NCI-H1417 (cell line): ENCODE data around the gene MIAT.
"Not testable (repeated sequence)": the region's sequence is repeated elsewhere in the genome, so short reads cannot be mapped to it uniquely, and the experiment has no call there.

Source experiments
- DNase-seq, 3 experiments: peaks; one replicate each; lab custom pipeline; 2025; lab: John Stamatoyannopoulos, UW

Gene MIAT

GRCh38 chr22:26656891-26657851 is at the start of gene MIAT:
TSS of gene MIAT (plus strand) at chr22:26657588.
- DNase-seq = peak; percentile 33 to 85 (median 73)

- DNase-seq = no peak
Measured at GRCh38 chr22:26608129-26608528, 49.3 kb upstream of the MIAT start.

DNA sequence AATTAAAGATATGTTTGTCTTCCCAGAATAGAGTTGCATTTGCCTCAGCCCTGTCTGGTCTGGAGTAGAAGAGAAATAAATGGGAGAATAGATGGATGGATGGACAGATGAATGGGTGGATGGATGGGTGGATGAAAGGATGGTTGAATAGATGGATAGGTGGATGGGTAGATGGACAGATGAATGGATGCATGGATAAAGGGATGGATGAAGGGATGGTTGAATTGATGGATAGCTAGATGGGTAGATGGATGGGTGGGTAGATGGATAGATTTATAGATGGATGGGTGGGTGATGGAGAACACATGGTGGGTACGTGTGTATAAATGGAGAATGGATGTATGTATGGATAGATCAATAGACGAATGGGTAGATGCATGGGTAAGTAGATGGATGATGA is 48.1 kb upstream of the MIAT start:
- no peak for DNase-seq

DNA sequence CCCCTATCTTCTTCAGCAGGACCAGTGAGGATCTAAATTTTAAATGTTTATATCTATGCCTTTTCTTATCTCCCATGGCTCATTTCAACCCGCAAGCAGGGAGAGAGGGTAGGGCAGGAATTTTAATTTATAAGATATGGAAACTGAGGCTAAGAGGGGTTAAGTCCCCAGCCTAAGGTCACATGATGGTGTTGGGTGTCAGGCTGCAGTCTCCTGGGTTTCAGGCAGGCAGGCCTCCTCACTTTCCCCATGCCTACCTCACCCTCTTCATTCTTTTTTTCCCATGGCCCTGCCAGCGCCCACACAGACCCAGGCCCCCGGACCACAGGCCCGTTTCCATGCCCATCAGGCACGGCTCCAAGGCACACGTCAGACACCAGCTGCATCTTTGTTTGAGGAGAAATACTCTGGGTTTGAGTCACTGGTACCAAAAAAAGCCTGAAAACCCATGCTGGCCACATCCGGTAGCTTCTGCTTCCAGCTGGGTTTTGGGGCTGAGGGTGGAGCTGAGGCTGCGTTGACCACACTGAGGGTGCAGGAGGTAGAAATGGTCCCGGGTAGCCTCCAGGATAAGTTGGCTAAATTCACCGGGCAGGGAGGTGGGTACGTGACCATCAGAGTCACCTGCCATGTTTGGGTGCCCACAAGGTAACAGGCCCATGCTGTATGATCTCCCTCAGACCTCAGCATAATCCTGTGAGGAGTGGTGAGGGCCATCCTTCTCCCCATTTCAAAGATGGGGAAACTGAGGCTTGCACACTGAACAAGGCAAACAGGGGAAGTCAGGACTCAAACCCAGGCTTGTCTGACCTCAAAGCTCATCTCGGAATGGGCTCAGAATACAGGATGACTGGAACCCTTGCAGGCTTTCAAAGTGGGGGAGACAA is 47.1 kb upstream of the MIAT start:
- no peak for DNase-seq

GRCh38 chr22:26610996-26611395 is 46.4 kb upstream of the MIAT start:
- DNase-seq = no peak

- DNase-seq = no peak
Measured at GRCh38 chr22:26612652-26613051, 44.7 kb upstream of the MIAT start.

DNA sequence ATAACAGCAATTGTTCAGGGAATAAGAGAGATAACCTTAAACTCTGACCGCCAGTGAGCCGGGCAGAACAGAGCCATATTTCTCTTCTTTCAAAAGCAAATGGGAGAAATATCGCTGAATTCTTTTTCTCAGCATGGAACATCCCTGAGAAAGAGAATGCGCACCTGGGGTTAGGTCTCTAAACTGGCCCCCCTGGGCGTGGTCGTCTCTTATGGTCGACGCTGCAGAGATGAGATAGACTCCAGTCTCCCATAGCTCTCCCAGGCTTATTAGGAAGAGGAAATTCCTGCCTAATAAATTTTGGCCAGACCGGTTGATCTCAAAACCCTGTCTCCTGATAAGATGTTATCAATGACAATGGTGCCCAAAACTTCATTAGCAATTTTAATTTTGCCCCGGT is 43.6 kb upstream of the MIAT start:
- DNase-seq = not testable (repeated sequence)

DNA sequence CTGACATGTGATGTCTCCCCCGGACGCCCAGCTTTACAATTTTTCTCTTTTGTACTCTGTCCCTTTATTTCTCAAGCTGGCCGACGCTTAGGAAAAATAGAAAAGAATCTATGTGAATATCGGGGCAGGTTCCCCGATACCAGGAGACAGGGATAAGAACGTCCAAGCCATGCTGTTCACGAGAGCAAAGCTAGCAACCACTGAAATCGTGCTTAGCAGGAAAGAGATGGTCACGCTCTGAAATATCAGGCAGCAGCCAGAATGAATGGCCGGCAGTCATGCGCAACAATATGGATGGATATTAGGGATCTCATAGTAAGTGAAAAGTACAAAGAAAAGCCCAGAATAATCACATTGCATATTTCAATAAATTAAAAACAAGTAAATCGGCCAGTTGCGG is 43.1 kb upstream of the MIAT start:
- no peak for DNase-seq

- DNase-seq = no peak
Measured at GRCh38 chr22:26615149-26615548, 42.2 kb upstream of the MIAT start.

DNA sequence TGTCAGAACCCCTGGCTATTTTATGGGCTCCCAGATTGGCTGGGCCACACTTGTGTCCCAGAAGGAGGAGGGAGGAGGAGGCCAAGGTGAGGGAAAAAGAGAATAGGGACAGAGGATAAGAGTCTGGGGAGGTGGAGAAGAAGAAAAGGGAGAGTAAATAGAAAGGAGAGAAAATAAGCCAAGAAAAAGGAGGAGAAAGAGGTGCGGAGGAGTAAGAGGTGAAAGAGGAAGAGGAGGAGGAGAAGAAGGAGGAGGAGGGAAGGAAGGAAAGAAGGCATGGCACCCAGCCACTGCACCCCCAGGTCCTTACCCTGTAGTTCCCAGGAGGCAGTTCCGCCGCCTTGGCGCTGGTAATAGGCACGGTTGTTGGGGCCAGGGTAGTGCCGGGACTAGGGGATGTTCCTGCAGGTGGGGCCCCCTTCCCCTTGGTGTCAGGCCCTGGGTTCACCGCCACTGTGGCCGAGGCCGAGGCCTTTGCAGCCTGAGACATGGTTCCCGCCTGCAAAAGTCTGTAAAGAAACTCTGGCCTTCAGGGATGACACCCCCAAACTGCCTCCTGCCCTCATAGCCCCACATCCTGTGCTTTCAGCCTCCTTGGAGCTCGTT is 41.5 kb upstream of the MIAT start:
- DNase-seq = no peak

- DNase-seq = no peak
Measured at GRCh38 chr22:26616650-26617049, 40.7 kb upstream of the MIAT start.

DNA sequence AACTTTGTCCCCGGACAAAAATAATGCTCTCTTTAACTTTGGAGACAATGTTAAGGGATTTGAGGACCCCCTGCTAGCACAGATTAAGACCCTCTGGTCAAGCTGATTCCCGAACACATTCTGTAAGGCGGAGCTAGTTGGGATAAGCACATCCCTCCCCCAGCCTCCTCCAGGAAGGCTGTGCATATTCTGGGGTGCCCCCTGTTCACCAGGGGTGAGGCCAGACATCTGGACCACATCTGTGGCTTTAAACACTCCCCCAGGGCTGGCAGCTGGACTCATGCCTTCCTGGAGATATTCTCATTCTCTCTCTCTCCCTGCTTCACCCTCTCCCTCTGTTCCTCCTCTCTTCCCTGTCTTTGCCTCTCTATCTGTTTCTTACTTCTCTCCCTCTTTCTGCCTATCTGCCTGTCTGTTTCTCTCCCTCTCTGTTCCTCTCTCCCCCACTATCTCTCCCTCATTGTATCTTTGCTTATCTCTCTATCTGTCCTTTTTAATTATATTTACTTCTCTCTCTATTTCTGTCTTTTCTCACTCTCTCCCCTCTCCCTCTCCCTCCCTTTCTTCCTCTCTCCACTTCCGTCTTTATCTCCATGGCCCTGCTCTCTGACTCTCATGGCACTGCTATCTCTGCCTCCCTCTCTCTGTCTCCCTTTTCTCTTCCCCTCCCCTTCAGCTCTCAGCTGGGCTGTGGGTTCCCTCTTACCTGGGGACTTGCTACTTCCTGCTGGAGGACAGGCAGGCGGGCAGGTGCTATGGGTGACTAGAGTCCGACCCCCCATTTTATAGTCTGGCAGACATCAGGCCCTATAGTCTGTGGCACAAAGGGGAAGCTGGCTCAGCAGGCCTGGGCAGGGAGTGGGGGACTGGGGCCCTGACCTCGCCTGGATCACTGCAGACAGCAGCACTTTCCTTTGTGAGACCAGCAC is 39.9 kb upstream of the MIAT start, which contains the start of gene CRYBB1:
Gene CRYBB1, minus strand, starts transcription at position 757 of the 929 bp plus-strand sequence. CDS start 1,708 bp downstream, outside the sequence.
- no peak for DNase-seq

- no peak for DNase-seq
Measured at GRCh38 chr22:26618455-26618854, 38.9 kb upstream of the MIAT start.

DNA sequence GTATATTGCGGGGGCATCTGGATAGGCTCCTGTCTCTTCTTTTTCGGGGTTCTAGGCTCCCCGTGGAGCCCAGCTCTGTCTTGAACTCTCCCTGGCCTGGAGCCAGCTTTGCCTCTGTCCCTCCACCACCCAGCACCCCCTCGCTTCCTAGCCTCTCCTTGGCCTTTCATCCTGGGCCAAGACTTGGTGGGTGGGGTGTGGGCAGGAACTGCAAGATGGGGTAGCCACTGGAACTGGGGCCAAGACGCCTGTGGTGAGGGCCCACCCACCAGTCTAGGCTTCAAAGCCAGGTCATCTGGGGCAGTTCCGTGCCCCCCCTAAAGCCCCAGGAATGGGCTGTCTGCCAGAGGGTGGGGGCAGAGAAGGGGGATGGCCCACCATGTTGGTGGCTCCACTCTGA is 37.9 kb upstream of the MIAT start:
- no peak for DNase-seq

DNA sequence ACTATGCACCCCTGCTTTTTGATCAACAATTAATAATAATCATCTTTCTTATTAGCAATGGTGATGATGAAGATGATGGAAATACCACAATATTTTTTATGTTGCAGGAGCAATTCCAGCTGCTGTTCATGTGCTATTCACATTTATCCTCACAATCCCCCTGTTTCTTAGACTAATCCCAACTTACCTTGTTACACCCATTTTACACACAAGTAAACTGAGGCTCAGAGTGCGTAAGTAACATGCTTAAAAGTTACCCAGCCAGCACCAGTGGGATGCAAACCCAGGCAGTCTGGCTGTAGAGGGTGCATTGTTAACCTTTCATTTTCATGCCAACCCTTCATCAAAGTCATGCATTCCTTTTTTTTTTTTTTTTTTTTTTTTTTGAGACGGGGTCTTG is 37.2 kb upstream of the MIAT start:
- DNase-seq = no peak

GRCh38 chr22:26621663-26622062 is 35.7 kb upstream of the MIAT start, which contains the start of gene CRYBA4:
TSS of gene CRYBA4 (plus strand) at chr22:26621963. CDS start at chr22:26622597, 634 bp downstream.
- DNase-seq = no peak

DNA sequence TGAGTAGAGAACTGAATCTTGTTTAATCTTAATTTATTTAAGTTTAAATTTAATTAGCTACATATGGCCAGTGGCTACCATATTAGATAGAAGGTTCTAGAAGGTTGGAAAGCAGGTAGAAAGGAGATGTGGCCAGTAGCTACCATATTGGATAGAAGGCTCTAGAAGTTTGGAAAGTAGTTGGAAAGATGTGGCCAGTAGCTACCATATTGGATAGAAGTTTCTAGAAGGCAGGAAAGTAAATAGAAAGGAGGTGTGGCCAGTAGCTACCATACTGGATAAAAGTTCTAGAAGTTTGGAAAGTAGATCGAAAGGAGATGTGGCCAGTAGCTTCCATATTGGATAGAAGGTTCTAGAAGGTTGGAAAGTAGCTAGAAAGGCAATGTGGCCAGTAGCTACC is 33.4 kb upstream of the MIAT start:
- no peak for DNase-seq

DNA sequence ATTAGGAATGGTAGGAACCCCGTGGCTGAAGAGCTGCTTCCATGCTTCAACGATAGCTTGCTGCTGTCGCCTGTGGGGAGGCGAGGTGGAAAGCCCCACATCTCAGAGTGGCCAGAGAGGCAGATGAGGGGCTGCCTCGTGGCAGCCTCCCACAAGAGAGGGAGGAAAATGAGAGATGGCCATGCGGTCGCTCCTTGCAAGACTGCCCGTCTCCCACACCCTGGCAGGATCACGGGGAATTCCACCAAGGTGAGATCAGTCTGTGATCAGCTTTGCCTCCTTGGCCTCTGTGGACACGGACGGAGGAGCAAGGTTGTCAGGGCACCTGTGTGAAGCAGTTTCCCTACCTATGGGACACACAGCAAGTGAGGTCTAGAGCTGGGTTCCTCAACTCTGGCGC is 32.6 kb upstream of the MIAT start:
- DNase-seq = no peak

DNA sequence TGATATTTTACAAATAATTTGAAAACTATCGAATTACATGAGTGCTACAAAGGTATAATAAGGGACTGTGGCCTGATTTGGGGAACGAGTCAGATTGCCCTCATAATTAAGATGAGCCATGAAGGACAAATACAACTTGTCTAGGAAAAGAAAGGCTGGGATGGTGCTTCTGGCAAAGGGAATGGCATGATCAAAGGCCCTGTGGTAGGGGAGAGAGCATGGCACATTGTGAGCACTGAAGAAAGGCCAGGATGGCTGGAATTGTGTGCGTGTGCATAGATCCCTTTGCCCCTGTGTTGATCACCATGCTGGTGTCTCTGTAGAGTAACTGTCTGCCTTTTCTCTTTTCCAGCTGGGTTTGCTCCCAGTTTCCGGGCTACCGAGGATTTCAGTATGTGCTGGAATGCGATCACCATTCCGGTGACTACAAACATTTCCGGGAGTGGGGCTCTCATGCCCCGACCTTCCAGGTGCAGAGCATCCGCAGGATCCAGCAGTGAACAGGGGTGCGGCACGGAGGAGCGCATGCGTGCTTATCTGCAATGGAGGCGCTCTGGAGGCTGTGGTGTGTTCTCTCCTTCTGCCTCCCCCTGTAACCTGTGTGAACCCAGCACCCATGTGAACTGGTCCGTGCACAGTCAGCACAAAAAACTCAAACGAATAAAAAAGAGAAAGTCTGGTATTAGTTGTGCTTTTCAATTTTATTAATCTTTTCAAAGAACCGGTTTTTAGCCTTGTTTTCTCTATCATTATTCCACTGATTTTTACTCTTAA is 27.2 kb upstream of the MIAT start:
- no peak for DNase-seq

- no peak for DNase-seq
Measured at GRCh38 chr22:26631282-26631681, 26.1 kb upstream of the MIAT start.
